ENCODE data around the gene CELF1. TPM values are rescaled to one million over a fixed set of nuclear protein-coding genes. Genes with fewer than 3 reads are reported as not detected.

CELF1 gene
- total RNA-seq, 1 experiment from 2014 or later = 173 TPM

- H3K36me3 Mint-ChIP-seq (ENCODE audit: insufficient read depth, unreplicated experiment) = peaks cover 35% of the 10 kb centered on the region
- no peak overlapping the region for H3K27ac Mint-ChIP-seq (ENCODE audit: low read depth, unreplicated experiment)
- no peaks in the 10 kb centered on the region for H3K27me3 Mint-ChIP-seq (ENCODE audit: insufficient read depth, unreplicated experiment)
- TF ChIP-seq CTCF (IDR thresholded peaks at IDR 0.05; ENCODE audit: unreplicated experiment) = no peak
- no peak overlapping the region for H3K4me3 Mint-ChIP-seq (ENCODE audit: unreplicated experiment)
- intact Hi-C loops (cut with micrococcal nuclease) = loop anchor here (5.0 kb wide), 1 partner anchor 57 kb away; the partner anchor contains the start of gene CELF1
- H3K4me1 Mint-ChIP-seq (ENCODE audit: insufficient read depth, unreplicated experiment) = peaks cover 9% of the 10 kb centered on the region
- ChIA-PET CTCF (interaction anchor here (0.6 to 1.8 kb wide), 2 partner anchors 11 to 143 kb away, joined by 3 to 10 read pairs; no protein-coding TSS in a partner anchor), POLR2A (interaction anchor here (0.7 to 2.3 kb wide), 8 partner anchors 8 to 56 kb away, joined by 3 to 7 read pairs (median 4); no protein-coding TSS in a partner anchor)
- no TSS peak for BruUV-seq (replicated peaks)
- no peaks in the 10 kb centered on the region for H3K9me3 Mint-ChIP-seq (ENCODE audit: unreplicated experiment)
- peak; percentile 50 for DNase-seq (ENCODE audit: unreplicated experiment)
Observed at GRCh38 chr11:47495011-47495855, 57.7 kb downstream of the CELF1 start.

DNA sequence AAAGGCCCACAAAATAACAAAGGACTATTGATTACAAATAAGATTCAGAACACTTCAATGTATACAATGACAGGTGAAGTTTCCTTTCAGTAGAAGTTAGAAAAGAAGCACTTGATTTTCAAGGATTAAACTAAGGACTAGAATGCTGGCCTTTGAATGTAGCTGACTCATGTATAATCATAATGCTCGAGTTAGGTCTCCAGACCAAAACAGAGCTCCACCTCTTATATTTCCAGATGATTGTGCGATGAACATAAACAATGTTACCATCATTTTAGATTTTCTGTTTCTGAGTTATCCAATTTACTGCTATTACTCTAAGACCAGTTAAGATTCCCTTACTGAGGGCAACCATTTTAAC is 63.6 kb downstream of the CELF1 start:
- TF ChIP-seq CTCF (IDR thresholded peaks at IDR 0.05; ENCODE audit: unreplicated experiment) = no peak
- no peak overlapping the region for H3K27ac Mint-ChIP-seq (ENCODE audit: low read depth, unreplicated experiment)
- ChIA-PET CTCF (interaction anchor here (0.6 kb wide), 2 partner anchors 9 to 27 kb away, joined by 3 read pairs; no protein-coding TSS in a partner anchor), POLR2A (interaction anchor here (0.6 to 1.9 kb wide), 6 partner anchors 10 to 64 kb away, joined by 3 to 8 read pairs (median 4); partner anchors contain the start of gene CELF1)
- no peaks in the 10 kb centered on the region for H3K9me3 Mint-ChIP-seq (ENCODE audit: unreplicated experiment)
- no peak overlapping the region for H3K4me3 Mint-ChIP-seq (ENCODE audit: unreplicated experiment)
- intact Hi-C loops (cut with micrococcal nuclease) = loop anchor here (5.0 kb wide), 1 partner anchor 53 kb away; no protein-coding TSS in a partner anchor
- peaks cover 9% of the 10 kb centered on the region for H3K4me1 Mint-ChIP-seq (ENCODE audit: insufficient read depth, unreplicated experiment)
- peaks cover 68% of the 10 kb centered on the region for H3K36me3 Mint-ChIP-seq (ENCODE audit: insufficient read depth, unreplicated experiment)
- DNase-seq (ENCODE audit: unreplicated experiment) = no peak
- H3K27me3 Mint-ChIP-seq (ENCODE audit: insufficient read depth, unreplicated experiment) = no peaks in the 10 kb centered on the region
- BruUV-seq (replicated peaks) = no TSS peak

GRCh38 chr11:47488674-47489394 is 64.1 kb downstream of the CELF1 start:
- Mint-ChIP-seq H3K4me1 (ENCODE audit: insufficient read depth, unreplicated experiment) (peaks cover 3% of the 10 kb centered on the region), H3K4me3 (ENCODE audit: unreplicated experiment) (no peak overlapping the region), H3K36me3 (ENCODE audit: insufficient read depth, unreplicated experiment) (peaks cover 69% of the 10 kb centered on the region), H3K27me3 (ENCODE audit: insufficient read depth, unreplicated experiment) (no peaks in the 10 kb centered on the region), H3K9me3 (ENCODE audit: unreplicated experiment) (no peaks in the 10 kb centered on the region), H3K27ac (ENCODE audit: low read depth, unreplicated experiment) (no peak overlapping the region)
- TF ChIP-seq CTCF (IDR thresholded peaks at IDR 0.05; ENCODE audit: unreplicated experiment) = no peak
- POLR2A ChIA-PET = interaction anchor here (0.7 to 1.9 kb wide), 5 partner anchors 10 to 64 kb away, joined by 3 to 8 read pairs (median 3); partner anchors contain the start of gene CELF1
- intact Hi-C loops (cut with micrococcal nuclease) = loop anchor here (5.0 kb wide), 1 partner anchor 53 kb away; no protein-coding TSS in a partner anchor
- DNase-seq (ENCODE audit: unreplicated experiment) = no peak
- CTCF ChIA-PET = interaction anchor here (0.6 kb wide), 1 partner anchor 27 kb away, joined by 3 read pairs; no protein-coding TSS in a partner anchor
- BruUV-seq (replicated peaks) = no TSS peak

Measured in MCF 10A (cell line).